Dedifferentiated amniotic fluid mesenchymal stem cell (primary cell): Measurements from ENCODE around the gene FOXP3.
A peak's percentile ranks its signal among the peaks of the same experiment; 100 is the strongest.

Experiments
- DNase-seq: peaks from one replicate; pipeline ENCODE4 v3.0.0-alpha.2; 2016; ENCODE audit errors: extremely low spot score

The FOXP3 gene

DNA sequence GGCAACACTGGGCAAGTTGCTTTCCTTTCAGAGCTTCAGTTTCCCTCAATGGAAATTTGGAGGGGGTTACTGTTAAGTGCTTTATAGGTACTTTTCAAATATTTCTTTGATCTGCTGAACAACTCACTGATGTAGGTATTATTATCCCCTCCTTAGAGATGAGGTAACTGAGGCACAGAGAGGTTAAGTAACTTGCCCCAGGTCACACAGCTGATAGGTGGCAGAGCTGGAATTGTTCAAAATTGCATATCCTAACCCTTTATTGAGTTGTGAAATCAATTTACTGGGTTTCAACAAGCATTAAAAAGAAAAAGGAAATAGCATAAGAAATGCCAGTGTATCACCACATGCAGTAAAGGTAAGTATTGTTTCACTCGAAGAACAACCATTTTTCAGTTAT, 11.7 kb upstream of the FOXP3 start:
- no peak for DNase-seq

GRCh38 chrX:49273181-49273727, 8.7 kb upstream of the FOXP3 start:
- DNase-seq, result no peak

DNA sequence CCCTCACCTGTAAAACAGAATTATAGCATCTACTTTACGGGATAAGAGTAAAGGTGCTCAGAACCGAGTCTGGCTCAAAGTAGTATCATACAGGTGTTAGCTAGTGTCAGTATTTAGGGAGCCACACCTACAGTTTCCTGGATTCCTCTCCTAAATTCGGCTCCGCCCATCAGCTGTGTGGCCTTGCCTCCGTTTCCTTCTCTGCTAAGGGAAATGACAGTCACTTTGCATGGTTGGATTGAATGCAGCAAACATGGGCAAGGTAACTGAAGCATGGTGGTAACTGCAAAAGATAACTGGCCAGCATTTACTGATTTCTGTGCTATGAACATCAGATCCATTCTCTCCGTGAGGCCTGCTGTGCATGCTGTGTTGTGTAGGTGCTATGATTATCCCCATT, 7.9 kb upstream of the FOXP3 start:
- no peak for DNase-seq

DNA sequence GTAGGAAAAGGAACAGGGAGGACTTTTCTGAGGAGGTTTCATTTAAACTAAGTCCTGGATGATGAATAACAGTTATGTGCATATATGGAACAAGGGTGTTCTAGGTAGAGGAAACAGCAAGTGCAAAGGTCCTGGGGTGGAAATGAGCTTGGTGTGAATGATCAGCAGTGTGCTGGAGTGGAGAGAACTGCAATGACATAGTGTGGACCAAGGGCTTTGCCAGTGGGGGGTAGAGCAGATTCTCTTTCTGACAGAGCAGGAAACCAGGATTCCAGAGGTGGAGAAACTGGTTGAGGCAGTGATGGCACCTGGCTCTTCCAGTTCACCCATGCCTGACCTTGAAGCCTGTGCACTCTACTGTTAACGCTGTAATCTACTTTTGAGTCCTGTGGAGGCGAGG, 6.8 kb upstream of the FOXP3 start:
- no peak for DNase-seq

DNA sequence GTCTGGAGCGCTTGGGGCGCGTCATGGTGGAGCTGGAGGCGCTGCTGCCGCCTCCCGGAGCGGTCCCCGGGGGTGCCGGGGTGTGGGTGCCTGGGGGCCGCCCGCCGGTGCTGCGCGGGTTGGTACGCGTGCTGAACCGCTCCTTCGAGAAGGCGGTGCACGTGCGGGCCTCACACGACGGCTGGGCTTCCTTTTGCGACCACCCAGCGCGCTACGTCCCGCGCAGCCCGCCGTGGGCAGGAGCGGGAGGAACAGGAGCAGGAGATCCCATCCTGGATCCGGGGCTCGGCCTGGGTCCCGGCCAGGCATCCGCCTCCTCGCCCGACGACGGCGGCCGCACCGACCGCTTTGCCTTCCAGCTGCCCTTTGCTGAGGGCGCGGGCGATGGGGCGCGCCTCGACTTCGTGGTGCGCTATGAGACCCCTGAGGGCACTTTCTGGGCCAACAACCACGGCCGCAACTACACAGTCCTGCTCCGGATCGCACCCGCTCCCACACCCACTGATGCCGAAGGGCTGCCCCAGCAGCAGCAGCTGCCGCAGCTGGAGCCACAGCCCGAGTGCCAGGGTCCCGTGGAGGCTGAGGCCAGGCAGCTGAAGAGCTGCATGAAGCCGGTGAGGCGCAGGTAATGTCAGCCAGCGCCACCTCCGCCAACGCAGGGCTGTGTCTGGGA, 5.9 kb upstream of the FOXP3 start:
- no peak for DNase-seq

GRCh38 chrX:49269767-49270248, 5.3 kb upstream of the FOXP3 start, which contains the start of gene PPP1R3F:
TSS of gene PPP1R3F (plus strand) at chrX:49269793. CDS start at chrX:49269870, 77 bp downstream.
- no peak for DNase-seq

- DNase-seq, result peak; percentile 96
These were observed 4.7 kb upstream of the FOXP3 start for GRCh38 chrX:49269010-49269766.

DNA sequence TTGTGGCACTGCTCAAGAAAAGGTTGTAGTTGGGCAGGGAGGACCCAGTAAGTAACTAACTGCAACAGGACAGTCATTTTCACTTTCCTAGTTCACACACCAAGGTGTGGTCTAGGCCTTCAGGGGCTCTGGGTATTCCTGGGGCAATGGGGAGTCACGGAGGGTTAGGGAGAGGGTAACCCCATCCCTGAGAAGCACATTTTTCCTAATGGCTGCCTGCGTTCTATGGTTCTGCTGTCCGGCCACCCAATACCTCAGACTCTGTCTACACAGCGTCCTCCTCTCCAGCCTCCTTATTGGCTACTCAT, 4.1 kb upstream of the FOXP3 start:
- DNase-seq, result no peak

- no peak for DNase-seq
These were observed 2.3 kb upstream of the FOXP3 start for GRCh38 chrX:49266523-49267445.

DNA sequence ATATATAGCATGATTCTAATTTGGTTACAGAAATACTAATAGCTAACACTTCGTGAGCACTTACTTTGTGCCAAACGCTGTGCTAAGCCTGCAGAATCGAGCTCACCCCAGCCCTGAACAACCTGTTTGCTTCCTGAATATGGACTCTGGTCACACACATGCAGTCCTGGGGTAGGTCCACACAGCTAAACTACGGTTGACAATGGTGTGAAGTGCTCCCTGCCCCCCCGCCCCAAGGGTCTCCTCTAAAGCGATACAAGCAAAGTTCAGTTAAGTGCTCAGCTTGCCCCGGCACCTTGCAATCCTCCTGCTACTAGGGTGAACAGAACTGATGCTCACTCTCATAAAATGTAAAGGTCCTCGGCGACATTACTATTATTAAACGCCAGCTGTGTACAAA, 879 bp downstream of the FOXP3 start:
- DNase-seq, result no peak

DNA sequence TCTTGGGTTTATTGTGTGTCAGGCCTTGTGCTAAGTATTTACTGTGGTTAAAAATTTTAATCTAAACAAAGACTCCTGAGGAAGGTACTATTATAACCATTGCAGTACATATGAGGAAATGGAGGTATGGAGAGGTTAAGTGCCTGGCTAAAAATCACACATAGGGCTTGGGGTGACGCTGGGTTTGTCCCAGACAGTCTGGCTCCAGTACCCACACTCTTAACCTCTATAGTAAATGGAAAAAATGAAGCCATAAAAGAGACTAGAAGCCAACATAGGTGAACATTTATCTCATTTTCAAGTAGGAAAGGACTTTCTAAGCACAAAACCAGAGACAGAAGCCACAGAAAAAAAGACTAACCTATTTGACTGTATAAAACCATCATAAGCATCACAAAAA, 1.9 kb downstream of the FOXP3 start:
- DNase-seq, result no peak

DNA sequence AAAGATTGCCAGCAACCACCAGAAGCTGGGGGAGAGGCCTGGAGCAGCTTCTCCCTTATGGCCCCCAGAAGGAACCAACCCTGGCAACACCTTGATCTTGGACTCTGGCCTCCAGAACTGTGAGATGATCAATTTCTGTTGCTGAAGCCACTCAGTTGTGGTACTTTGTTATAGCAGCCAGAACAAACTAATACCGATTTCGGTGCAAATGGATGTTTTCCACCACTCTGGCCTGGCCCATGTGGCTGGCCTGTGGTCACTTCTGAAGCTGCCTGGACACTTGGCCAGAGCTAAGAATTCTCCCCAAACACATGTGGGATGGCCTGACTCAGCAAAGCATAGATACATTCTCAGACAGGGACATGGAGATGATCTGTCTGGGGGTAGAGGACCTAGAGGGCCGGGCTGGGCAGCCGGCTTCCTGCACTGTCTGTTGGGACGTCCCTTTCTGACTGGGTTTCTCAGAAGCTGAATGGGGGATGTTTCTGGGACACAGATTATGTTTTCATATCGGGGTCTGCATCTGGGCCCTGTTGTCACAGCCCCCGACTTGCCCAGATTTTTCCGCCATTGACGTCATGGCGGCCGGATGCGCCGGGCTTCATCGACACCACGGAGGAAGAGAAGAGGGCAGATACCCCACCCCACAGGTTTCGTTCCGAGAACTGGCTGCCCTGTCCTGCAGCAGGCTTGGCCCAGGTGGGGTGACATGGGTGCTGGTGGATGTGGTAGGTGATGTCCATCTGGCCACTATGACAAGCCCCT, 4.1 kb downstream of the FOXP3 start:
- DNase-seq, result no peak

GRCh38 chrX:49258749-49259124, 5.8 kb downstream of the FOXP3 start:
- no peak for DNase-seq

GRCh38 chrX:49257846-49258748, 6.4 kb downstream of the FOXP3 start:
- DNase-seq, result no peak

DNA sequence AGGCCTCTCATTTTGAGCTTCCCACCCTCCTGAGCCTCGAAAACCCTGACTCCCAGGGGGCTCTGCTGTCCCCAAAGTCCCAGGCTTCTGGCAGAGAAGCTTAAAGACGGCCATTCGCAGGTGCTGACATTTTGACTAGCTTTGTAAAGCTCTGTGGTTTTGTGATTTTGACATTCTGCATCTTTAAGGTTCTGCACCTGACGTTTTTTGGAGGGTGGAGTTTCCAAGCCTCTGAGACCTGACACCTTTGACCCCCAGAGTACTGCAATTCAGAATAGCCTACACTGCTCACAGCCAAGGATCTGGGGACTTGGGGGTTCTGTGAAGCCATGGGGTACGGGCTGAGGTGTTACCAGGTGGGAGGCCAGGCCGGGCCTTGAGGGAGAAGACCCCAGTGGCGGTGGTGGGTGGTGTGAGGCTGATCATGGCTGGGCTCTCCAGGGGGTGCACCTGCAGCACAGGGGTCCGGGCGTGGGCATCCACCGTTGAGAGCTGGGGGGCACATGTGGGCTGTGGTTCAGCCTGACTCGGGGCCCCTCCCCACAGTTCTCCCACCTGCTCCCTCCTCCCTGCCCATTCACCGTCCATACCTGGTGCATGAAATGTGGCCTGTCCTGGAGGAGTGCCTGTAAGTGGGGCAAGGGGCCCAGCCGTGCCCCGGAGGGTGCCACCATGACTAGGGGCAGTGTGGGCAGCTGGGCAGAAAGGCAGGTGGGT, 7.3 kb downstream of the FOXP3 start:
- no peak for DNase-seq

- no peak for DNase-seq
These were observed 8.1 kb downstream of the FOXP3 start for GRCh38 chrX:49256268-49256995.

DNA sequence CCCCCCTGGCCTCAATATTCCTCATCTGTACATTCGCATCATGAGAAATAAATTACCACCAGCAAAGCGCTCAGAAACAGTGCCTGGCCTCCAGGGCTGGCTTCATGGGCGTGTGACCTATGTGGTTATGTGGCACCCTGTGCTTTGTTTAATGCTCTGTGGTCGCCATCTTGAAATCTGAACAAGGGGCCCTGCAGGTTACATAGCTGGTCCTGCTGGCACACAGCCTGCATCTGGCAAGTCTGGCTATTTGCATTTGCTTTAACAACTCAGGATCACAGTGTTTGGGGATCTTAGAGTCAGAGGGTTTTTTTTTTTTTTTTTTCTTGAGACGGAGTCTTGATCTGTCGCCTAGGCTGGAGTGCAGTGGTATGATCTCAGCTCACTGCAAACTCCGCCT, 9.9 kb downstream of the FOXP3 start:
- DNase-seq, result no peak

- no peak for DNase-seq
These were observed 13.2 kb downstream of the FOXP3 start for GRCh38 chrX:49251325-49251724.

DNA sequence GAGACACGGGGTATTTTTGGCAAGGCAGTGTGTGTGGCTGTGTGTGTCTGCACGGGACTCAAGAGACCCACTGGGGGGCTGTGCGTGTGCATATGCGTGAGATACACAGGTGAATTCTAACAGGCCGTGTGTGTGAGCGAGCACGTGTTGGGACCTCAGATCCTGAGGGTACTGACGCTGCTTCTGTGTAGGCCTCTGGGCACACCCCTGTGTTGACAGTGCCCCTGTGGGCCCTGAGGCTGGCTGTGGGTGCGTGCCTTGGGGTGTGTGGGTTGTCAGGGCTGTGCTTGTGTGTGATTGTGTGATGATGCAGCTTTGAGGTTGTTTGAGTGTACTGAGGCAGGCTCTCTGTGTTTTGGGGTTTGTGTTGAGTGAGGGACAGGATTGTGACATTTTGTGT, 13.9 kb downstream of the FOXP3 start:
- DNase-seq, result no peak
